Neural cell (in vitro differentiated cells): ENCODE measurements around the gene CASP2.

Experiments used
- MXI1 ChIP-seq: fragments of 450-650 bp; conservative IDR thresholded peaks from 2 replicates; pipeline ENCODE4 v1.6.1; 2014; ENCODE audit warnings: antibody characterized with exemption, mild to moderate bottlenecking; ENCODE audit not compliant: poor library complexity, severe bottlenecking
- TF ChIP-seq, protein P1 (sequence below): fragments of 450-650 bp; IDR thresholded peaks from 2 replicates; pipeline ENCODE4 v1.5.1; 2014; ENCODE audit warnings: antibody characterized with exemption, mild to moderate bottlenecking, moderate library complexity; ENCODE audit not compliant: poor library complexity, severe bottlenecking

DNA sequence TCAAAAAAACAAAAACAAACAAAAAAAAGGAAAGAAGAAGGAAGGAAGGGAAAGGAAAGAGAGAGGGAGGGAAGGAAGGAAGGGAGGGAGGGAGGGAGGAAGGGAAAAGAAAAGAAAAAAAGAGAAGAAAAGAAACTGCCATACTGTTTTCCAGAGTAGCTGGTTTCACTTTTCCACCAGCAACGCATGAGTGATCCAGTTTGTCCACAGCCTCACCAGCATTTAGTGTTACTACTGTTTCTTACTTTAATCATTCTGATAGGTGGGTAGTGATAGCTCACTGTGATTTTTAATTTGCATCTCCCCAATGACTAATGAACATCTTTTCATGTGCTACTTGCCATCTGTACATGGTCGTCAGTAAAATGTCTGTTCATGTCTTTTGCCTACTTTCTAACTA is 15.3 kb upstream of the CASP2 start:
- TF ChIP-seq, protein P1, sequence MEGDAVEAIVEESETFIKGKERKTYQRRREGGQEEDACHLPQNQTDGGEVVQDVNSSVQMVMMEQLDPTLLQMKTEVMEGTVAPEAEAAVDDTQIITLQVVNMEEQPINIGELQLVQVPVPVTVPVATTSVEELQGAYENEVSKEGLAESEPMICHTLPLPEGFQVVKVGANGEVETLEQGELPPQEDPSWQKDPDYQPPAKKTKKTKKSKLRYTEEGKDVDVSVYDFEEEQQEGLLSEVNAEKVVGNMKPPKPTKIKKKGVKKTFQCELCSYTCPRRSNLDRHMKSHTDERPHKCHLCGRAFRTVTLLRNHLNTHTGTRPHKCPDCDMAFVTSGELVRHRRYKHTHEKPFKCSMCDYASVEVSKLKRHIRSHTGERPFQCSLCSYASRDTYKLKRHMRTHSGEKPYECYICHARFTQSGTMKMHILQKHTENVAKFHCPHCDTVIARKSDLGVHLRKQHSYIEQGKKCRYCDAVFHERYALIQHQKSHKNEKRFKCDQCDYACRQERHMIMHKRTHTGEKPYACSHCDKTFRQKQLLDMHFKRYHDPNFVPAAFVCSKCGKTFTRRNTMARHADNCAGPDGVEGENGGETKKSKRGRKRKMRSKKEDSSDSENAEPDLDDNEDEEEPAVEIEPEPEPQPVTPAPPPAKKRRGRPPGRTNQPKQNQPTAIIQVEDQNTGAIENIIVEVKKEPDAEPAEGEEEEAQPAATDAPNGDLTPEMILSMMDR: no peak
- TF ChIP-seq MXI1: no peak
